GM12878 (cell line): ENCODE measurements around the gene PLB1. TPM values are rescaled to one million over a fixed set of nuclear protein-coding genes. Genes with fewer than 3 reads are reported as not detected.

Experiments used
- ATAC-seq: fragments of 200-7000 bp; cut with Tn5 transposase; 3 replicates; pipeline ENCODE4 v1.9.1; 2020; ENCODE audit warnings: mild to moderate bottlenecking, moderate library complexity
- BruUV-seq: library from RNA; stranded (reverse); fragments of 400-500 nt; replicated peaks from 2 replicates; lab custom pipeline; 2021; lab: Mats Ljungman, UMichigan
- CTCF ChIA-PET: fragments of 300-600 bp; sonication (Branson Sonifier 250); formaldehyde crosslinking; extraction: SDS; loops from one replicate; lab custom pipeline; 2021; ENCODE audit warnings: inconsistent platforms; lab: Yijun Ruan, JAX
- POLR2A ChIA-PET: fragments of 350-600 bp; formaldehyde crosslinking; extraction: SDS; loops from one replicate; lab custom pipeline; 2021; ENCODE audit warnings: inconsistent platforms; lab: Charles Lee
- RAD21 ChIA-PET: fragments of 300-600 bp; sonication (Branson Sonifier 250); formaldehyde crosslinking; loops from one replicate; lab custom pipeline; 2023; ENCODE audit warnings: antibody characterized with exemption; ENCODE audit not compliant: unreplicated experiment; lab: Charles Lee
- SMC1A ChIA-PET: fragments of 300-600 bp; sonication (Branson Sonifier 250); formaldehyde crosslinking; loops from one replicate; lab custom pipeline; 2023; ENCODE audit not compliant: unreplicated experiment, uncharacterized antibody; lab: Charles Lee
- DNase-seq: peaks from one replicate; pipeline ENCODE4 v3.0.0-alpha.2; 2011; ENCODE audit warnings: low read depth, low spot score
- FAIRE-seq: peaks from 3 replicates; lab custom pipeline; 2011; peaks lifted over from hg19 to GRCh38; lab: Jason Lieb, UNC
- H2AFZ ChIP-seq: 2 replicates; pipeline ENCODE4 v1.6.0; 2011; ENCODE audit warnings: low read depth, low read length, control low read depth; ENCODE audit not compliant: control insufficient read depth
- H3K27ac ChIP-seq: 2 replicates; pipeline ENCODE4 v1.5.1; 2011; ENCODE audit warnings: control low read depth; ENCODE audit not compliant: control insufficient read depth, insufficient read depth
- H3K27me3 ChIP-seq, 2 experiments: replicated peaks in 1 of 2; 2 replicates each; pipeline versions ENCODE4 v1.6.0 to v1.6.1; 2011; ENCODE audit warnings: low read length in 1 of 2; ENCODE audit not compliant: control insufficient read depth in 2 of 2, insufficient read depth in 2 of 2
- H3K36me3 ChIP-seq, 2 experiments: 2 replicates each; pipeline ENCODE4 v1.5.1; 2011; ENCODE audit warnings: low read length in 1 of 2; ENCODE audit not compliant: control insufficient read depth in 2 of 2, insufficient read depth in 2 of 2
- H3K4me1 ChIP-seq: 2 replicates; pipeline ENCODE4 v1.6.1; 2011; ENCODE audit warnings: mild to moderate bottlenecking, low read length, moderate library complexity, mixed read lengths; ENCODE audit not compliant: control insufficient read depth, insufficient read depth
- H3K4me2 ChIP-seq: 2 replicates; pipeline ENCODE4 v1.6.0; 2011; ENCODE audit warnings: control low read depth; ENCODE audit not compliant: control insufficient read depth, insufficient read depth
- H3K4me3 ChIP-seq: fragments of 200-600 bp; sonication (generic); 2 replicates; pipeline ENCODE4 v1.5.1; 2016
- H3K79me2 ChIP-seq: 2 replicates; pipeline ENCODE4 v1.6.0; 2011; ENCODE audit warnings: low read length; ENCODE audit not compliant: control insufficient read depth, insufficient read depth
- H3K9ac ChIP-seq: 2 replicates; pipeline ENCODE4 v1.8.0; 2011; ENCODE audit warnings: low read length, control low read depth, mixed read lengths; ENCODE audit not compliant: control insufficient read depth, insufficient read depth
- H3K9me3 ChIP-seq: replicated peaks from 3 replicates; pipeline ENCODE4 v1.5.1; 2011; ENCODE audit warnings: mild to moderate bottlenecking, low read length; ENCODE audit not compliant: control insufficient read depth, insufficient read depth
- H4K20me1 ChIP-seq: 2 replicates; pipeline ENCODE4 v1.6.0; 2011; ENCODE audit not compliant: control insufficient read depth, insufficient read depth
- BACH1 ChIP-seq: fragments of 450-650 bp; IDR thresholded peaks from 2 replicates; pipeline ENCODE4 v1.6.1; 2017; ENCODE audit warnings: mild to moderate bottlenecking, borderline replicate concordance
- BRCA1 ChIP-seq: IDR thresholded peaks from 2 replicates; pipeline ENCODE4 v1.6.1; 2011; ENCODE audit warnings: low read depth, low read length, improper control_type of control experiment
- CBFB ChIP-seq: IDR thresholded peaks from 2 replicates; pipeline ENCODE4 v1.6.1; 2016; ENCODE audit warnings: antibody characterized with exemption, low read depth
- CHD1 ChIP-seq: IDR thresholded peaks from 2 replicates; pipeline ENCODE4 v1.6.1; 2012; ENCODE audit warnings: low read depth, low read length, improper control_type of control experiment
- HSF1 ChIP-seq: fragments of 150-350 bp; IDR thresholded peaks from 2 replicates; pipeline ENCODE4 v1.6.1; 2014; ENCODE audit warnings: mild to moderate bottlenecking, low read depth, low read length
- KAT2A ChIP-seq: conservative IDR thresholded peaks from 2 replicates; pipeline ENCODE4 v1.6.1; 2011; ENCODE audit warnings: low read depth, low read length; ENCODE audit not compliant: control insufficient read depth
- KDM1A ChIP-seq: fragments of 200-600 bp; sonication (generic); IDR thresholded peaks from 2 replicates; pipeline ENCODE4 v1.6.1; 2016; ENCODE audit warnings: borderline replicate concordance
- KLF5 ChIP-seq: fragments of 450-650 bp; IDR thresholded peaks from 2 replicates; pipeline ENCODE4 v1.6.1; 2014; ENCODE audit warnings: mild to moderate bottlenecking; ENCODE audit not compliant: partially characterized antibody
- LARP7 ChIP-seq: fragments of 450-650 bp; IDR thresholded peaks from 2 replicates; pipeline ENCODE4 v1.6.1; 2017; ENCODE audit warnings: mild to moderate bottlenecking
- MYC ChIP-seq: IDR thresholded peaks from 2 replicates; pipeline ENCODE4 v1.6.1; 2011; ENCODE audit warnings: mild to moderate bottlenecking, low read length, moderate library complexity, inconsistent platforms; ENCODE audit not compliant: insufficient read depth, insufficient replicate concordance, insufficient read length, severe bottlenecking
- NRF1 ChIP-seq: conservative IDR thresholded peaks from 2 replicates; pipeline ENCODE4 v1.6.1; 2011; ENCODE audit warnings: mild to moderate bottlenecking, low read depth, low read length, improper control_type of control experiment
- PAX8 ChIP-seq: fragments of 450-650 bp; IDR thresholded peaks from 2 replicates; pipeline ENCODE4 v1.6.1; 2017; ENCODE audit warnings: mild to moderate bottlenecking, moderate library complexity
- SIX5 ChIP-seq: IDR thresholded peaks from 2 replicates; pipeline ENCODE4 v1.6.1; 2011; ENCODE audit warnings: mild to moderate bottlenecking, low read depth, low read length, moderate library complexity; ENCODE audit not compliant: severe bottlenecking
- SMC3 ChIP-seq: IDR thresholded peaks from 2 replicates; pipeline ENCODE4 v1.6.1; 2011; ENCODE audit warnings: low read length, improper control_type of control experiment, borderline replicate concordance
- SUPT20H ChIP-seq: IDR thresholded peaks from 2 replicates; pipeline ENCODE4 v1.6.1; 2011; ENCODE audit warnings: low read depth, mild to moderate bottlenecking, low read length, moderate library complexity, borderline replicate concordance; ENCODE audit not compliant: control insufficient read depth
- ZNF217 ChIP-seq: fragments of 450-650 bp; IDR thresholded peaks from 2 replicates; pipeline ENCODE4 v1.6.1; 2017; ENCODE audit warnings: antibody characterized with exemption, mild to moderate bottlenecking
- ZNF622 ChIP-seq: fragments of 450-650 bp; IDR thresholded peaks from 2 replicates; pipeline ENCODE4 v1.6.1; 2017; ENCODE audit warnings: mild to moderate bottlenecking, inconsistent platforms
- WGBS: methylation state at CpG from one replicate; pipeline ENCODE4 v1.1.6; 2016; ENCODE audit warnings: low lambda C conversion rate; ENCODE audit not compliant: insufficient replicate concordance, insufficient coverage; ENCODE audit errors: missing lambda C conversion rate; 5-methylcytosine and 5-hydroxymethylcytosine counted together
- in situ Hi-C: fragments of 300-500 bp; cut with MboI; formaldehyde crosslinking; loops from 9 replicates; pipeline ENCODE4 v1.14.3; 2018; ENCODE audit warnings: mixed read lengths
- intact Hi-C: fragments of 100-400 bp; cut with micrococcal nuclease; formaldehyde crosslinking; loops from one replicate; pipeline ENCODE4 v1.14.2; 2022; ENCODE audit not compliant: unreplicated experiment
- polyA plus RNA-seq, 11 experiments: library from polyadenylated mRNA; depleted of rRNA in 4 of 11; unstranded in 6 of 11; stranded (reverse) in 5 of 11; fragments of >200 nt; fragmentation: Nextera tagmentation in 4 of 11; fragmentation: Illumina TruSeq in 1 of 11; extraction: Ambion mirVana in 4 of 11; extraction: Trizol in 1 of 11; gene quantifications; 1 replicate in 1 of 11; 2 replicates in 10 of 11; pipeline versions ENCODE4 v1.2.1 to v1.2.3, GENCODE V29; 2011 to 2016; ENCODE audit warnings: inconsistent platforms in 2 of 11, missing spikeins in 2 of 11, low read depth in 1 of 11
- total RNA-seq, 4 experiments: library from RNA; depleted of rRNA in 3 of 4; stranded (reverse); fragments of >200 nt in 3 of 4; fragmentation: Illumina TruSeq in 1 of 4; extraction: Trizol in 1 of 4; gene quantifications; 2 replicates each; pipeline versions ENCODE4 v1.2.1 to v1.2.3, GENCODE V29; 2013 to 2021
- TF ChIP-seq, protein P1 (sequence below): fragments of 150-350 bp; IDR thresholded peaks from 2 replicates; pipeline ENCODE4 v1.6.1; 2016; ENCODE audit warnings: low read depth, low read length

Gene PLB1
- total and polyA plus RNA-seq, 10 of the 15 experiments (the other 5 are each of a cell fraction or from before 2014, with no cell fraction given), result 0.03 to 0.49 (median 0.28) TPM

DNA sequence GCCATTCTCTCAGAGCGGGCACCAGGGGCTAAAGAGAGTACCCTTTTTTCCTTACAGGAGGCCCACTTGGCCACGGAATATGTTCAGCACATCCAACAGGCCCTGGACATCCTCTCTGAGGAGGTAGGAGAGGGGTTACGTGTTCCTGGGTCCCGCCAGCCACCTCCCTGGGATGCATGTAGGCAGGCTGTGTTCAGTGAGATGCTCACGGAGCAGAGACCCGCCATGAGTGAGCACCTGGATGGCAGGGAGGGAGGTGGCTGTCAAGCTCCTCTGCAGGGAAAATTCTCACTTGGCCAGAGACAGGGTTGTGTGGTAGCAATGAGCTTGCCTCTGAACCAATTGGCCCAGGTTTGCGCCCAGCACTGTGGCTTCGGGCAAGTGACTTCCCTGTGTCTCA is 132.6 kb downstream of the PLB1 start (continued):
- TF ChIP-seq HSF1, result no peak

GRCh38 chr2:28628987-28629386 is 133.1 kb downstream of the PLB1 start:
- FAIRE-seq (no peak), DNase-seq (no peak), ATAC-seq (no peak)
- in situ Hi-C loops (no loop called here), intact Hi-C loops (no loop called here)
- Histone ChIP-seq H3K9ac (no peak overlapping the region), H3K4me1 (peaks cover 10% of the 10 kb centered on the region), H2AFZ (no peak overlapping the region), H3K27me3 (no peaks in the 10 kb centered on the region), H3K79me2 (no peaks in the 10 kb centered on the region), H3K36me3 (no peaks in the 10 kb centered on the region), H4K20me1 (no peaks in the 10 kb centered on the region), H3K4me3 (no peak overlapping the region), H3K9me3 (no peaks in the 10 kb centered on the region), H3K27ac (no peak overlapping the region), H3K4me2 (no peak overlapping the region)
- SMC1A ChIA-PET, result interaction anchor here (1.6 kb wide), 1 partner anchor 8 kb away, joined by 3 read pairs; no protein-coding TSS in a partner anchor
- WGBS, result 68% methylated on average over 5 of the region's 5 CpGs
- POLR2A ChIA-PET, result no interaction called here
- no TSS peak for BruUV-seq
- CTCF ChIA-PET, result no interaction called here
- RAD21 ChIA-PET, result no interaction called here
- no peak for TF ChIP-seq CBFB
- TF ChIP-seq MYC, result no peak
- TF ChIP-seq KAT2A, result no peak
- no peak for TF ChIP-seq SIX5
- TF ChIP-seq, protein P1, sequence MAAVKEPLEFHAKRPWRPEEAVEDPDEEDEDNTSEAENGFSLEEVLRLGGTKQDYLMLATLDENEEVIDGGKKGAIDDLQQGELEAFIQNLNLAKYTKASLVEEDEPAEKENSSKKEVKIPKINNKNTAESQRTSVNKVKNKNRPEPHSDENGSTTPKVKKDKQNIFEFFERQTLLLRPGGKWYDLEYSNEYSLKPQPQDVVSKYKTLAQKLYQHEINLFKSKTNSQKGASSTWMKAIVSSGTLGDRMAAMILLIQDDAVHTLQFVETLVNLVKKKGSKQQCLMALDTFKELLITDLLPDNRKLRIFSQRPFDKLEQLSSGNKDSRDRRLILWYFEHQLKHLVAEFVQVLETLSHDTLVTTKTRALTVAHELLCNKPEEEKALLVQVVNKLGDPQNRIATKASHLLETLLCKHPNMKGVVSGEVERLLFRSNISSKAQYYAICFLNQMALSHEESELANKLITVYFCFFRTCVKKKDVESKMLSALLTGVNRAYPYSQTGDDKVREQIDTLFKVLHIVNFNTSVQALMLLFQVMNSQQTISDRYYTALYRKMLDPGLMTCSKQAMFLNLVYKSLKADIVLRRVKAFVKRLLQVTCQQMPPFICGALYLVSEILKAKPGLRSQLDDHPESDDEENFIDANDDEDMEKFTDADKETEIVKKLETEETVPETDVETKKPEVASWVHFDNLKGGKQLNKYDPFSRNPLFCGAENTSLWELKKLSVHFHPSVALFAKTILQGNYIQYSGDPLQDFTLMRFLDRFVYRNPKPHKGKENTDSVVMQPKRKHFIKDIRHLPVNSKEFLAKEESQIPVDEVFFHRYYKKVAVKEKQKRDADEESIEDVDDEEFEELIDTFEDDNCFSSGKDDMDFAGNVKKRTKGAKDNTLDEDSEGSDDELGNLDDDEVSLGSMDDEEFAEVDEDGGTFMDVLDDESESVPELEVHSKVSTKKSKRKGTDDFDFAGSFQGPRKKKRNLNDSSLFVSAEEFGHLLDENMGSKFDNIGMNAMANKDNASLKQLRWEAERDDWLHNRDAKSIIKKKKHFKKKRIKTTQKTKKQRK, result no peak
- TF ChIP-seq SMC3, result no peak
- no peak for TF ChIP-seq ZNF622
- TF ChIP-seq NRF1, result no peak
- no peak for TF ChIP-seq BRCA1
- no peak for TF ChIP-seq KDM1A
- no peak for TF ChIP-seq PAX8
- TF ChIP-seq CHD1, result no peak
- no peak for TF ChIP-seq ZNF217
- no peak for TF ChIP-seq LARP7
- no peak for TF ChIP-seq SUPT20H
- no peak for TF ChIP-seq KLF5
- no peak for TF ChIP-seq BACH1
